K562 (cell line): ENCODE measurements around the gene DGCR2. TPM values are rescaled to one million over a fixed set of nuclear protein-coding genes. Genes with fewer than 3 reads are reported as not detected.
A peak's percentile ranks its signal among the peaks of the same experiment; 100 is the strongest.

Experiments
- ADNP ChIP-seq: fragments of 200-800 bp; sonication (Bioruptor generic); IDR thresholded peaks from 2 replicates; pipeline ENCODE4 v1.6.1; 2016; ENCODE audit warnings: missing genetic modification characterization, missing compliant biosample characterization
- ATF1 ChIP-seq, 2 experiments: fragments of 450-650 bp in 1 of 2; IDR thresholded peaks; 2 replicates each; pipeline ENCODE4 v1.6.1; 2016; ENCODE audit warnings: missing compliant biosample characterization in 1 of 2, missing genetic modification characterization in 1 of 2
- CHCHD3 ChIP-seq: fragments of 250-450 bp; sonication (Bioruptor Pico); IDR thresholded peaks from 2 replicates; pipeline ENCODE4 v2.1.2; 2022; ENCODE audit warnings: mild to moderate bottlenecking
- ETS1 ChIP-seq: conservative IDR thresholded peaks from 2 replicates; pipeline ENCODE4 v1.6.1; 2011; ENCODE audit warnings: low read depth, mild to moderate bottlenecking, low read length; ENCODE audit not compliant: control insufficient read depth
- FOXK2 ChIP-seq, 2 experiments: fragments of 450-650 bp; IDR thresholded peaks in 1 of 2; conservative IDR thresholded peaks in 1 of 2; 2 replicates each; pipeline ENCODE4 v1.6.1; 2016; ENCODE audit warnings: low read depth in 2 of 2, mild to moderate bottlenecking in 1 of 2
- GATAD2B ChIP-seq: fragments of 450-650 bp; IDR thresholded peaks from 2 replicates; pipeline ENCODE4 v1.6.1; 2017; ENCODE audit warnings: mild to moderate bottlenecking, borderline replicate concordance
- HMGN3 ChIP-seq: IDR thresholded peaks from 2 replicates; pipeline ENCODE4 v1.6.1; 2011; ENCODE audit warnings: borderline replicate concordance, low read depth, mild to moderate bottlenecking, mixed read lengths, low read length; ENCODE audit not compliant: insufficient read length; ENCODE audit errors: extremely low read depth
- KDM1A ChIP-seq, 2 experiments: fragments of 450-650 bp; IDR thresholded peaks; 2 replicates each; pipeline ENCODE4 v1.6.1; 2016; ENCODE audit warnings: mild to moderate bottlenecking in 2 of 2
- PKNOX1 ChIP-seq: fragments of 450-650 bp; IDR thresholded peaks from 2 replicates; pipeline ENCODE4 v1.6.1; 2016
- POU5F1 ChIP-seq: fragments of 150-350 bp; IDR thresholded peaks from 2 replicates; pipeline ENCODE4 v1.6.1; 2014; ENCODE audit warnings: borderline replicate concordance, low read length, low read depth, mild to moderate bottlenecking; ENCODE audit not compliant: partially characterized antibody
- SIN3B ChIP-seq: fragments of 450-650 bp; IDR thresholded peaks from 2 replicates; pipeline ENCODE4 v1.6.1; 2017; ENCODE audit warnings: low read depth, mild to moderate bottlenecking, moderate library complexity
- SMAD4 ChIP-seq: fragments of 250-450 bp; sonication (Bioruptor Pico); conservative IDR thresholded peaks from 2 replicates; pipeline ENCODE4 v1.8.0; 2021; ENCODE audit warnings: inconsistent platforms, mild to moderate bottlenecking, moderate library complexity
- SNRNP70 ChIP-seq: fragments of 200-400 bp; formaldehyde crosslinking; optimal IDR thresholded peaks from 2 replicates; pipeline ENCODE3; 2017; ENCODE audit warnings: low read depth, low read length
- SREBF1 ChIP-seq: fragments of 150-350 bp; IDR thresholded peaks from 2 replicates; pipeline ENCODE4 v1.6.1; 2014; ENCODE audit warnings: antibody characterized with exemption, low read depth, low read length, borderline replicate concordance
- ZBTB34 ChIP-seq: fragments of 250-450 bp; sonication (Bioruptor Pico); IDR thresholded peaks from 2 replicates; pipeline ENCODE4 v1.8.0; 2021; ENCODE audit warnings: mild to moderate bottlenecking, moderate library complexity
- ZNF212 ChIP-seq: fragments of 450-650 bp; formaldehyde crosslinking; IDR thresholded peaks from 2 replicates; pipeline ENCODE4 v1.4.0; 2020; ENCODE audit warnings: mild to moderate bottlenecking
- ZNF316 ChIP-seq: fragments of 450-650 bp; IDR thresholded peaks from 2 replicates; pipeline ENCODE4 v1.6.1; 2016
- ZNF384 ChIP-seq: IDR thresholded peaks from 2 replicates; pipeline ENCODE4 v1.6.1; 2012; ENCODE audit warnings: low read depth, low read length, improper control_type of control experiment
- ZNF586 ChIP-seq: fragments of 450-650 bp; formaldehyde crosslinking; conservative IDR thresholded peaks from 2 replicates; pipeline ENCODE4 v1.4.0; 2020; ENCODE audit warnings: mild to moderate bottlenecking, moderate library complexity
- ZNF699 ChIP-seq: fragments of 250-450 bp; sonication (Bioruptor Pico); IDR thresholded peaks from 2 replicates; pipeline ENCODE4 v1.8.0; 2021; ENCODE audit warnings: mild to moderate bottlenecking, moderate library complexity; ENCODE audit not compliant: insufficient replicate concordance
- ZNF830 ChIP-seq: fragments of 250-450 bp; sonication (Bioruptor Pico); IDR thresholded peaks from 2 replicates; pipeline ENCODE4 v1.5.0; 2021; ENCODE audit warnings: mild to moderate bottlenecking
- polyA plus RNA-seq, 8 experiments: library from polyadenylated mRNA; depleted of rRNA in 4 of 8; stranded (reverse) in 5 of 8; unstranded in 3 of 8; fragments of >200 nt; fragmentation: Nextera tagmentation in 2 of 8; fragmentation: Illumina TruSeq in 1 of 8; extraction: Ambion mirVana in 2 of 8; extraction: Trizol in 1 of 8; gene quantifications; 2 replicates each; pipeline versions ENCODE4 v1.2.1 to v1.2.3, GENCODE V29; 2011 to 2014; ENCODE audit warnings: inconsistent platforms in 1 of 8, missing spikeins in 1 of 8
- total RNA-seq, 7 experiments: library from RNA; depleted of rRNA in 6 of 7; stranded (reverse); fragments of >200 nt in 6 of 7; fragmentation: Illumina TruSeq in 2 of 7; extraction: Trizol in 2 of 7; gene quantifications; 2 replicates each; pipeline versions ENCODE4 v1.2.1 to v1.2.3, GENCODE V29; 2011 to 2021; ENCODE audit warnings: low replicate concordance in 1 of 7

The DGCR2 gene
- total and polyA plus RNA-seq, 9 of the 15 experiments (the other 6 are each of a cell fraction or from before 2014, with no cell fraction given): 0.69 to 101 (median 56.4) TPM

- no peak for TF ChIP-seq SREBF1
- no peak for TF ChIP-seq SMAD4
- peak; percentile 31 for TF ChIP-seq ZNF699 (CRISPR knock-in tag)
- no peak for TF ChIP-seq SIN3B
- TF ChIP-seq ZNF316: no peak
- no peak for TF ChIP-seq ZNF586
- TF ChIP-seq FOXK2 (conservative IDR thresholded peaks at IDR 0.05 in 1 of 2, IDR thresholded peaks at IDR 0.05 in 1 of 2; ENCODE audit: low read depth in 2 of 2): no peak
- no peak for TF ChIP-seq POU5F1
- TF ChIP-seq ADNP (tag): no peak
- TF ChIP-seq GATAD2B: no peak
- no peak for TF ChIP-seq ATF1 (CRISPR knock-in tag; IDR thresholded peaks at IDR 0.05)
- TF ChIP-seq ATF1 (tag; IDR thresholded peaks at IDR 0.05): peak; percentile 31; the same call in 1 of the 2 replicates
- TF ChIP-seq ZNF212 (CRISPR knock-in tag): no peak
- TF ChIP-seq CHCHD3 (CRISPR knock-in tag): no peak
- 0 out of 2 replicates have a peak, but pooled peaks have one; percentile 22 for TF ChIP-seq ZNF384
- TF ChIP-seq HMGN3: no peak
- no peak for TF ChIP-seq ZNF830 (CRISPR knock-in tag)
- TF ChIP-seq ETS1: no peak
- peak; percentile 26; the same call in 1 of the 2 replicates for TF ChIP-seq PKNOX1
- no peak for TF ChIP-seq KDM1A (IDR thresholded peaks at IDR 0.05)
- TF ChIP-seq ZBTB34: no peak
- TF ChIP-seq SNRNP70: no peak
These were observed 18.1 kb downstream of the DGCR2 start (continued) for GRCh38 chr22:19103880-19104821.
